ENCODE data around the gene ALK. TPM values are rescaled to one million over a fixed set of nuclear protein-coding genes. Genes with fewer than 3 reads are reported as not detected.

The ALK gene
- total and polyA plus RNA-seq, 10 of the 15 experiments (the other 5 are each of a cell fraction or from before 2014, with no cell fraction given): 0.11 TPM; not detected in 9

DNA sequence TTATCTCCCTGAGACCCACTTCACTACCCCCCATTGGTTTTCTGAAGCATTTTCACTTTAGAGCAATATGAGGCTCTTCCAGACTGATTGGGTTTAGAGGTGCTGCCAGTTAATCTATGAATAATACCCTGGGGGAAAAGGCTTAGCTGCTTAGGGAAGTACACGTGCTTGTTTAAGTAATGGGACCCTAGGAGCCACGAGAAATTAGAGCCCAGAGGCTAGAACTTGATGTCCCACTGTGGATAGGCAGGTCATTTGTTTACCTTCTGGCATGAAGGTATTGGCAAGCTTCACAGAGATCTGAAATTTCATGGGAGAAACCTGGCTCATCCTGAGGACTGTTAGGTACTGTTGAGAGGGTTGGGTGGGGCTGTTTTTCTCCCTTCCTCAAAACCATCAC is 746.4 kb downstream of the ALK start (continued):
- TF ChIP-seq ZBTB4 (CRISPR knock-in tag; IDR thresholded peaks at IDR 0.05) (no peak), NFXL1 (IDR thresholded peaks at IDR 0.05; ENCODE audit: borderline replicate concordance) (no peak), CREM (IDR thresholded peaks at IDR 0.05; ENCODE audit: low read depth) (no peak), ZNF24 (IDR thresholded peaks at IDR 0.05) (no peak), CREB1 (IDR thresholded peaks at IDR 0.05; ENCODE audit: low read depth) (no peak), KDM1A (IDR thresholded peaks at IDR 0.05; ENCODE audit: borderline replicate concordance) (no peak), KAT2A (conservative IDR thresholded peaks at IDR 0.05; ENCODE audit: control insufficient read depth, low read depth, low read length) (no peak)

GRCh38 chr2:29166242-29167039 is 754.9 kb downstream of the ALK start:
- no TSS peak for BruUV-seq (replicated peaks)
- H3K27ac ChIP-seq (ENCODE audit: control insufficient read depth, insufficient read depth): no peak overlapping the region
- H3K79me2 ChIP-seq (ENCODE audit: control insufficient read depth, insufficient read depth, low read length): no peaks in the 10 kb centered on the region
- in situ Hi-C loops (cut with MboI) (no loop called here), intact Hi-C loops (cut with micrococcal nuclease; ENCODE audit: unreplicated experiment) (no loop called here)
- H3K27me3 ChIP-seq (replicated peaks in 1 of 2; ENCODE audit: control insufficient read depth in 2 of 2, insufficient read depth in 2 of 2, low read length in 1 of 2): no peaks in the 10 kb centered on the region
- ChIA-PET RAD21 (ENCODE audit: unreplicated experiment) (no interaction called here), SMC1A (ENCODE audit: uncharacterized antibody, unreplicated experiment) (no interaction called here), CTCF (no interaction called here), POLR2A (no interaction called here)
- no peak for FAIRE-seq
- H3K9ac ChIP-seq (ENCODE audit: control insufficient read depth, insufficient read depth, low read length): no peak overlapping the region
- no peak overlapping the region for H3K4me2 ChIP-seq (ENCODE audit: control insufficient read depth, insufficient read depth)
- no peak for ATAC-seq
- 93% methylated on average over 1 of the region's 1 CpG for WGBS (ENCODE audit: insufficient coverage, insufficient replicate concordance, low lambda C conversion rate, missing lambda C conversion rate)
- no peaks in the 10 kb centered on the region for H3K9me3 ChIP-seq (replicated peaks; ENCODE audit: control insufficient read depth, insufficient read depth, low read length)
- H3K4me3 ChIP-seq: no peak overlapping the region
- no peak overlapping the region for H2AFZ ChIP-seq (ENCODE audit: control insufficient read depth, low read depth, low read length)
- H4K20me1 ChIP-seq (ENCODE audit: control insufficient read depth, insufficient read depth): no peaks in the 10 kb centered on the region
- H3K36me3 ChIP-seq (ENCODE audit: control insufficient read depth in 2 of 2, insufficient read depth in 2 of 2, low read length in 1 of 2): peaks cover 0 to 5% of the 10 kb centered on the region in 2 experiments; a peak in 2 of 4 replicates
- TF ChIP-seq MEF2A (IDR thresholded peaks at IDR 0.05; ENCODE audit: insufficient read depth, low read depth, low read length) (no peak), CEBPZ (IDR thresholded peaks at IDR 0.05; ENCODE audit: low read depth, low read length) (no peak), RFX5 (IDR thresholded peaks at IDR 0.05; ENCODE audit: low read depth, low read length) (no peak)
- TF ChIP-seq, protein P1, sequence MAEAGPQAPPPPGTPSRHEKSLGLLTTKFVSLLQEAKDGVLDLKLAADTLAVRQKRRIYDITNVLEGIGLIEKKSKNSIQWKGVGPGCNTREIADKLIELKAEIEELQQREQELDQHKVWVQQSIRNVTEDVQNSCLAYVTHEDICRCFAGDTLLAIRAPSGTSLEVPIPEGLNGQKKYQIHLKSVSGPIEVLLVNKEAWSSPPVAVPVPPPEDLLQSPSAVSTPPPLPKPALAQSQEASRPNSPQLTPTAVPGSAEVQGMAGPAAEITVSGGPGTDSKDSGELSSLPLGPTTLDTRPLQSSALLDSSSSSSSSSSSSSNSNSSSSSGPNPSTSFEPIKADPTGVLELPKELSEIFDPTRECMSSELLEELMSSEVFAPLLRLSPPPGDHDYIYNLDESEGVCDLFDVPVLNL (IDR thresholded peaks at IDR 0.05; ENCODE audit: low read depth, low read length): no peak
- TF ChIP-seq, protein P2, sequence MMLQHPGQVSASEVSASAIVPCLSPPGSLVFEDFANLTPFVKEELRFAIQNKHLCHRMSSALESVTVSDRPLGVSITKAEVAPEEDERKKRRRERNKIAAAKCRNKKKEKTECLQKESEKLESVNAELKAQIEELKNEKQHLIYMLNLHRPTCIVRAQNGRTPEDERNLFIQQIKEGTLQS (IDR thresholded peaks at IDR 0.05; ENCODE audit: borderline replicate concordance, extremely low read depth, low read depth, low read length): no peak
- H3K4me1 ChIP-seq (ENCODE audit: control insufficient read depth, insufficient read depth, low read length): no peaks in the 10 kb centered on the region
- no peak for DNase-seq (ENCODE audit: low read depth, low spot score)

Data from GM12878 (cell line).